Activated CD4-positive, alpha-beta T cell treated with anti-CD3 and anti-CD28 coated beads for 36 hours (primary cell): ENCODE measurements around the gene TRIM33. TPM values are rescaled to one million over a fixed set of nuclear protein-coding genes. Genes with fewer than 3 reads are reported as not detected.

Experiments used
- ATAC-seq: fragments of 200-7000 bp; cut with Tn5 transposase; one replicate; pipeline ENCODE4 v1.10.0; 2021; ENCODE audit warnings: mild to moderate bottlenecking, moderate library complexity
- CTCF ChIA-PET: fragments of 350-600 bp; sonication (Branson Sonifier 250); formaldehyde crosslinking; loops from one replicate; lab custom pipeline; 2021; ENCODE audit warnings: antibody characterized with exemption; lab: Charles Lee
- POLR2A ChIA-PET: fragments of 350-600 bp; sonication (Branson Sonifier 250); formaldehyde crosslinking; loops from one replicate; lab custom pipeline; 2021; ENCODE audit warnings: antibody characterized with exemption, inconsistent platforms; lab: Charles Lee
- DNase-seq: peaks from one replicate; pipeline ENCODE4 v3.0.0-alpha.2; 2020
- H3K27ac Mint-ChIP-seq: one replicate; pipeline ENCODE4 v1.8.0; 2021; ENCODE audit warnings: mixed read lengths
- H3K27me3 Mint-ChIP-seq: one replicate; pipeline ENCODE4 v1.8.0; 2021; ENCODE audit warnings: mixed read lengths
- H3K36me3 Mint-ChIP-seq: one replicate; pipeline ENCODE4 v1.8.0; 2021; ENCODE audit warnings: low read depth, mixed read lengths
- H3K4me1 Mint-ChIP-seq: one replicate; pipeline ENCODE4 v1.8.0; 2021; ENCODE audit warnings: mixed read lengths
- H3K4me3 Mint-ChIP-seq: one replicate; pipeline ENCODE4 v1.8.0; 2021; ENCODE audit warnings: mild to moderate bottlenecking, moderate library complexity, mixed read lengths
- H3K9me3 Mint-ChIP-seq: one replicate; pipeline ENCODE4 v1.8.0; 2021; ENCODE audit warnings: low read depth, mixed read lengths
- intact Hi-C, 2 experiments: fragments of 100-400 bp; cut with DNase I in 1 of 2; cut with micrococcal nuclease in 1 of 2; formaldehyde crosslinking; loops; one replicate each; pipeline versions ENCODE4 v1.14.2 to v1.15.1; 2022 to 2024; cut with DNase I, micrococcal nuclease
- total RNA-seq, 2 experiments: library from RNA; stranded (reverse); gene quantifications; one replicate each; pipeline ENCODE4 v1.2.3, GENCODE V29; 2021

The TRIM33 gene
- 10 to 100 TPM; 32.5 to 41.6 TPM for total RNA-seq

DNA sequence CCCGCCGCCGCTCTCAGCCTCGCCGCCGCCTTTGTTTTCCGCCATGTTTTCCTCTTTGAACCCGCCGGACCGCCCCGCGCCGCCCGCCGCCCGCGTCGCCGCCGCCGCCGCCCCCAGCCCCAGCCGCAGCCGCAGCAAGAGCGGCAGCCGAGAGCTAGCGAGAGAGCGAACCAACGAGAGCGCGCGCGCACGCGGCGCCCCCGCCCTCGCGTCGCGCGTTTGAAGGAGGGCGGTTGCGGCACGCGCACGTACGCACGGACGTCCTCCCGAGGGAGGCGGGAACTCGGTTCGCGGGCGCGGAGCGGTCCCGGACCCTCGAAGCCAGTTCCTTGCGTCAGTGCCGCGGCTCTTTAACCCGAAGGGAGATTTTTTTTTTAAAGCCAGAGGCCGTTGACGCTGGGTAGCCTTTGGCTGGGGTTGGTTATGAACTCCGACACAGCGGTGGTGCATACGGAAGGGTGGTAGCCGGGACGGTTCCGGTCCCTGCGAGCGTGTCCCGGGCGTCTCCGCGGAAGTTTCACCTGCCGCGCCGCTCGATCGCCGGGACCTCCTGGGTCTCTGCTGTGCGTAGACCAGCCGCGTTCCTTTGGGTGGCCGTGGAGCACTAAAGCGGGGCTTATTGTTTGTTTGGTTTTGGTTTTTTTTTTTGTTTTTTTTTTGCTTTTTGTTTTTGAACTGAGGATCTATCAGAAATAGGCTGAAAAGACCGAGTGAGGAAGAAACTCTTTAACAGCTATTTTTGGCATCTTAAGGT is at the start of gene TRIM33:
Gene TRIM33 (minus strand): TSS at position 172 of the 754 bp plus-strand sequence. CDS start 127 bp downstream, at position 45.
- DNase-seq (peak; percentile 95), ATAC-seq (peak; percentile 77)
- Mint-ChIP-seq H3K27me3 (no peaks in the 10 kb centered on the region), H3K4me1 (peaks cover 43% of the 10 kb centered on the region), H3K36me3 (peaks cover 23% of the 10 kb centered on the region), H3K27ac (peak within 1 kb of the TSS; percentile 98), H3K9me3 (no peaks in the 10 kb centered on the region), H3K4me3 (peak within 1 kb of the TSS; percentile 81)
- ChIA-PET CTCF (interaction anchor here (0.6 to 1.4 kb wide), 5 partner anchors 12 to 198 kb away, joined by 3 to 5 read pairs (median 3); no protein-coding TSS in a partner anchor), POLR2A (interaction anchor here (1.3 kb wide), 1 partner anchor 246 kb away, joined by 4 read pairs; the partner anchor contains the start of gene CSDE1)
- intact Hi-C loops: loop anchor here (1.0 to 5.0 kb wide), 17 partner anchors 20 to 1555 kb away; partner anchors contain the start of genes BCAS2 (in 2 of the 2), DCLRE1B (in 2 of the 2), DENND2C (in 2 of the 2) and CSDE1 (in 1 of the 2)

DNA sequence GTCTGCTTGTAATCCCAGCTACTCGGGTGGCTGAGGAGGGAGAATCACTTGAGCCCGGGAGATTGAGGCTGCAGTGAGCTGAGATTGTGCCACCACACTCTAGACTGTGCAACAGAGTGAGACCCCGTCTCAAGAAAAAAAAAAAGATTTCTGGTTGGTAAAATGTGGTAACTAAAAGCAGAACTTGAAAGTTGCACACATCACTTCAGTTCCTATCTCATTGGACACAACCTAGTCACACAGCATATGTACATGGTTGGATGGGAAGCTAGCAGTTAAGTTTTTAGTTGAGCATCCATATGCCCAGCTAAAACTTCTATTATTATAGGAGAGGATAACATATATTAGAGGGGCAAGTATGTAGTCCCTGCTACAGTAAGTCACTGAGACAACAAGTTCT is 48.4 kb upstream of the TRIM33 start:
- no peak overlapping the region for H3K4me3 Mint-ChIP-seq
- intact Hi-C loops: loop anchor here (5.0 kb wide), 2 partner anchors 212 to 582 kb away; partner anchors contain the start of gene OLFML3 (in 1 of the 2)
- ATAC-seq (no peak), DNase-seq (no peak)
- peaks cover 7% of the 10 kb centered on the region for H3K36me3 Mint-ChIP-seq
- H3K9me3 Mint-ChIP-seq: no peaks in the 10 kb centered on the region
- ChIA-PET CTCF (interaction anchor here (0.6 to 1.1 kb wide), 3 partner anchors 40 to 277 kb away, joined by 3 to 5 read pairs (median 4); no protein-coding TSS in a partner anchor), POLR2A (no interaction called here)
- H3K27me3 Mint-ChIP-seq: no peaks in the 10 kb centered on the region
- H3K27ac Mint-ChIP-seq: no peak overlapping the region
- no peaks in the 10 kb centered on the region for H3K4me1 Mint-ChIP-seq

DNA sequence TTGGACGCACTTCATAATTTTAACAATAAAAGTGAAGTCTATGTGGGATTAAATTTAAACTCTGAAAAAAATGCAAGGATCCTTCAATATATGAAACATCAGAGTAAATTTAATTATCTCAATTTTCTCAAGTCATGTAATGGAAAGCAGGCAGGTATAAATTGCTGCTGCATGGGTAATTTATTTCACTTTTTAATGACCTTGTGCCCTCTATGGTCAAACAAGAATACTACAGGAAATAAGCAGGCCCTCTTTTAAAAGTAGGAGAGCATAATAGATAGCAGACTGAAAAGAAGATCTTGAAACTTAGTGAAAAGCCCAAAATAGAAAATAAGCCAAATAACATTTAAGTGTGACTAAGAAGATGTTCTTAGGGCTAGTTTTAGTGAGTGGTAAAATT is 47.5 kb upstream of the TRIM33 start:
- H3K36me3 Mint-ChIP-seq: peaks cover 5% of the 10 kb centered on the region
- no peaks in the 10 kb centered on the region for H3K27me3 Mint-ChIP-seq
- ATAC-seq (no peak), DNase-seq (no peak)
- H3K27ac Mint-ChIP-seq: no peak overlapping the region
- intact Hi-C loops: loop anchor here (1.0 to 5.0 kb wide), 3 partner anchors 211 to 581 kb away; partner anchors contain the start of gene OLFML3 (in 1 of the 2)
- H3K4me1 Mint-ChIP-seq: no peaks in the 10 kb centered on the region
- no peaks in the 10 kb centered on the region for H3K9me3 Mint-ChIP-seq
- POLR2A ChIA-PET: no interaction called here
- CTCF ChIA-PET: no interaction called here
- H3K4me3 Mint-ChIP-seq: no peak overlapping the region

DNA sequence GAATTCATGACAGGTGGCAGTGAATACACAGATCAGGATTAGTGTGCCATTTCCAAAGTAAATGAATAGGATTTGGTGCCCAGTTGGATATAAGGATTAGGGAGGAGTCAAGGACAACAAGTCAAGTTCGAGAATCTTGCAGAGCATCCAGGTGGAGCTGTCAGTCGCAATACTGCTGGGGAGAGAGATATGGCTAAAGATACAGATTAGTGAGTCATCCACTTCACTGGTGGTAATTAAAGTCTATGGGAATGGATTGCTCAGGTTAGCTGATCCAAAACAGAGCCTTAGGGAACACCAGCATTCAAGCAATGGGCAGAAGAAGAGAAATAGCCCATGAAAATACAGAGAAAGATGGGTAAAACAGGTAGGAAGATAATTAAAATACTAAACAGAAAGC is 43.6 kb upstream of the TRIM33 start:
- ATAC-seq (no peak), DNase-seq (no peak)
- Mint-ChIP-seq H3K4me3 (no peak overlapping the region), H3K36me3 (no peaks in the 10 kb centered on the region), H3K9me3 (no peaks in the 10 kb centered on the region), H3K27me3 (peaks cover 2% of the 10 kb centered on the region), H3K4me1 (no peaks in the 10 kb centered on the region), H3K27ac (no peak overlapping the region)
- ChIA-PET POLR2A (no interaction called here), CTCF (interaction anchor here (1.0 kb wide), 1 partner anchor 16 kb away, joined by 4 read pairs; no protein-coding TSS in a partner anchor)
- intact Hi-C loops: no loop called here

DNA sequence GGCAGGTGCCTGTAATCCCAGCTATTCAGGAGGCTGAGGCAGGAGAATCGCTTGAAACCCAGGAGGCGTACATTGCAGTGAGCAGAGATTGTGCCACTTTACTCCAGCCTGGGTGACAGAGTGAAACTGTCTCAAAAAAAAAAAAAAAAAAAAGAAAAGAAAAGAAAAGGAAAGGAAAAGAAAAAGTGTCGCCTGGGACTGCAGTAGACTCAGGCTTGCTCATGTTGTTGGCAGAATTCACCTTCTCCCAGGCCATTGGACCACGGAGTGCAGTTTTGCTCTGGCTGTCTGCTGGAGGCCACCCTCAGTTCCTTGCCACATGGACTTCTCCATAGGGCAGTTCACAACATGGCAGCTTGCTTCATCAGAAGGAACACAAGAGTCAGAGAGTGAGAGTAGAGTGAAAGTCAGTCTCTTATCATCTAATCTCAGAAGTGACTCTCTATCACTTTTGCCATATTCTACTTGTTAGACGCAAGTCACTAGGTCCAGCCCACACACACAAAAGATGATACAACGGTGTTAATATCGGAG is 41.2 kb upstream of the TRIM33 start:
- no peak for ATAC-seq
- CTCF ChIA-PET: no interaction called here
- intact Hi-C loops: no loop called here
- Mint-ChIP-seq H3K9me3 (no peaks in the 10 kb centered on the region), H3K36me3 (no peaks in the 10 kb centered on the region), H3K4me3 (no peak overlapping the region), H3K27me3 (peaks cover 2% of the 10 kb centered on the region), H3K27ac (no peak overlapping the region), H3K4me1 (no peaks in the 10 kb centered on the region)
- no peak for DNase-seq
- POLR2A ChIA-PET: interaction anchor here (0.7 kb wide), 1 partner anchor 111 kb away, joined by 3 read pairs; no protein-coding TSS in a partner anchor

DNA sequence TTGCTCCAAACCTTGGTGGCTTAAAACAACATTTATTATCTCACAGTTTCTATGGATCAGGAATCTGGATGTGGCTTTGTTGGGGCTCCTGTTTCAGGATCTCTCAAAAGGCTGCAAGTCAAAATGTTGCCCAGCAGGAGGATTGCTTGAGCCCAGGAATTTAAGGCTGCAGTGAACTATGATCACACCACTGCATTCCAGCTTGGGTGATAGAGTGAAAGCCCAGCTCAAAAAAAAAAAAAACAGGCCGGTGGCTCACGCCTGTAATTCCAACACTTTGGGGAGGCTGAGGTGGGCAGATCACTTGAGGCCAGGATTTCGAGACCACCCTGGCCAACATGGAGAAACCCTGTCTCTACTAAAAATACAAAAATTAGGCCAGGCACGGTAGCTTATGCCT is 40.4 kb upstream of the TRIM33 start:
- intact Hi-C loops: no loop called here
- H3K4me1 Mint-ChIP-seq: no peaks in the 10 kb centered on the region
- peaks cover 2% of the 10 kb centered on the region for H3K27me3 Mint-ChIP-seq
- H3K27ac Mint-ChIP-seq: no peak overlapping the region
- ChIA-PET CTCF (no interaction called here), POLR2A (no interaction called here)
- no peak overlapping the region for H3K4me3 Mint-ChIP-seq
- DNase-seq (no peak), ATAC-seq (no peak)
- no peaks in the 10 kb centered on the region for H3K36me3 Mint-ChIP-seq
- no peaks in the 10 kb centered on the region for H3K9me3 Mint-ChIP-seq

DNA sequence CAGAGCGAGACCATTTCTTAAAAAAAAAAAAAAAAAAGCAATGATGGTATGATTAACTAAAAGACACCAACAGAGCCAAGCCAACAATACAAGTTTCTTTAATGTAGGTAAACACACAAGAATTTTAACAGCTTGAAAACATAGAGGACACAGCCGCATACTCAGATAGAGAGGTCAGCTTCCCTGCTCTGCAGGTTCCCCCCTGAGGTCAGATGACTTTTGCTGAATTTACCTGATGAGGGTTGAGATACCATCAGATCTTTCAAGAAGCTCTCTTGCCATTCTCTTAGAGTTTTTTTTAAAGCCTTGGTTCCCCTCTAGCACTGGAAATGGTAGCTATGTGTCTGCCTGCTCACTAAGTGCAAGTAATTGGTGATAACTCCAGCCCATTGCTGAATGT is 39.3 kb upstream of the TRIM33 start:
- Mint-ChIP-seq H3K4me1 (no peaks in the 10 kb centered on the region), H3K36me3 (no peaks in the 10 kb centered on the region), H3K4me3 (no peak overlapping the region), H3K9me3 (no peaks in the 10 kb centered on the region), H3K27me3 (peaks cover 2% of the 10 kb centered on the region), H3K27ac (no peak overlapping the region)
- POLR2A ChIA-PET: no interaction called here
- ATAC-seq (no peak), DNase-seq (no peak)
- CTCF ChIA-PET: no interaction called here
- intact Hi-C loops: no loop called here

DNA sequence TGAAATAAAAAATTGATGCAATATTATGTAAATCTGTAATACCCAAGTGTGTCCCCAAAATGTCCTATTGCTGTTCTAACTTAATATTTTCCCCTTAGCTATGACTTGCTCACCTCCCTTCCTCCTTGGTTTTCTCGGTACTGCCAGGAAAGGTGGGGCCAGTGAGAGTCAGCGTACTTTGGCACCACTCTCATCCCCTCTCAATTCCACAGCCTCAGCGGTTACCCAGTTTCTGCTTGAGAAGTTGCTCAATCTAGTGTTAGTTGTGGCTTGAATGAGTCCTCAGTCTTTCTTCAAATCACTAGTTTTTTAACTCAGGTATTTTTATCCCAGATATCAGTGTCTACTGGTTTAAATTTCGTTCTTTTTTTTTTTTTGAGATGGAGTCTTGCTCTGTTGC is 38.1 kb upstream of the TRIM33 start:
- ATAC-seq: no peak
- Mint-ChIP-seq H3K9me3 (no peaks in the 10 kb centered on the region), H3K4me3 (no peak overlapping the region), H3K27me3 (peaks cover 2% of the 10 kb centered on the region), H3K36me3 (no peaks in the 10 kb centered on the region), H3K27ac (no peak overlapping the region), H3K4me1 (no peaks in the 10 kb centered on the region)
- POLR2A ChIA-PET: no interaction called here
- intact Hi-C loops: no loop called here
- CTCF ChIA-PET: no interaction called here
- no peak for DNase-seq

DNA sequence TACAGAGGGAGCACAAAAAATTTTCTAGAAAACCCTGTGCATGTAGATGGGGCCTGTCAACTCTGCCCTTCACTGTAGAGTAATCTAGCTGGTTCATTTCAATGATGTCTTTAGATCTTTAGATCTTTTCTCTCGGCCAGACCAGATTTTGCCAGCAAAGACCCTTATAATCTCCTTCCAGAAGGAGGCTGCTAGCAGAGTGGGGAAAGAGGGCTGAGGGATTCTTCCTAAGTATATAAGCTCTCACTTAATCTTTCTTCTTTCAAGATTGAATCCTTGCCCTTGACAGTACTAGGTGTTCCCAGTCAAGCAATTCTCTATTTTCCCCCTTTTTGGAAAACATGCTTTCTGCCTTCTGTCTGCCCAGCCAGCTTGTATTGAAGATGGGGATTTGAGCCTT is 36.1 kb upstream of the TRIM33 start:
- Mint-ChIP-seq H3K36me3 (no peaks in the 10 kb centered on the region), H3K4me3 (no peak overlapping the region), H3K27ac (no peak overlapping the region), H3K9me3 (no peaks in the 10 kb centered on the region), H3K4me1 (no peaks in the 10 kb centered on the region), H3K27me3 (peaks cover 2% of the 10 kb centered on the region)
- ChIA-PET POLR2A (no interaction called here), CTCF (interaction anchor here (1.3 kb wide), 1 partner anchor 200 kb away, joined by 3 read pairs; no protein-coding TSS in a partner anchor)
- ATAC-seq (no peak), DNase-seq (no peak)
- intact Hi-C loops: no loop called here

DNA sequence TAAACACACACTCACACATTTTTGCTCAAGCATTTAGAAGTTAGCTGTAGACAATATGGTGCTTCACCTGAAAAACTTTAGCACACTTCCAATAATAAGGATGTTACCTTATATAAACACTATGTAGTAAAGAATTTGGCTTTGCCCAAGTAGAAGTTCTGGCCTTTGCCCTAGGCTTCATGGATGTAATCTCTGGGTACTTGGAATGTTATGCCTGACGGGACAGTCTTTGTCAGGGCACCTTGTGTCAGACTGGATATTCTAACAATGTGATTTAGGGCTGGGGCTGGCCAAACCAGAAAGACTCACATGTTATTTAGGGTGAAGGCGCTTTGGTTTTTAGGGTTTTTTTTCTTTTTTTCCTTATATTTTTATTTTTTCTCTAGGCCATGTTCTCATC is 34.8 kb upstream of the TRIM33 start:
- Mint-ChIP-seq H3K27me3 (no peaks in the 10 kb centered on the region), H3K4me3 (no peak overlapping the region), H3K9me3 (no peaks in the 10 kb centered on the region), H3K27ac (no peak overlapping the region), H3K4me1 (no peaks in the 10 kb centered on the region), H3K36me3 (no peaks in the 10 kb centered on the region)
- ChIA-PET CTCF (no interaction called here), POLR2A (no interaction called here)
- intact Hi-C loops: no loop called here
- DNase-seq (no peak), ATAC-seq (no peak)

DNA sequence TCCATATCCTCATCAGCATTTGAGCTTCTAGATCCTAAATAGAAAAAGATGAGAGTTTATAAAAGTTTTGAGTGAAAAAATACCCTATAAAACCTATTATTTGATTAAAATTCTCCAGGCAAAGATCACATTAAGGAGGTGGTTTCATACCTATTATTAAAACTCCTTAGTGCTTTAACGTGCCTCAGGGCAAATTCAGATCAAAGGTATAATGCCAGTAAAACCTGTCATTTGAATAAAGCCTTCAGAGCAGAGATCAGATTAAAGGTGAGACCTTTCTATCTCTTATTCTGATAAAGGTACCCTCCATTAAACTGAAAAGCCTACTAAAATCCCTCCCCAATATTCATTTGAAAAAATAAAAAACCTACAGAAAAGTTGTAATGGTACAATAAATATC is 34.3 kb upstream of the TRIM33 start:
- H3K9me3 Mint-ChIP-seq: no peaks in the 10 kb centered on the region
- no peaks in the 10 kb centered on the region for H3K4me1 Mint-ChIP-seq
- ChIA-PET CTCF (no interaction called here), POLR2A (no interaction called here)
- H3K27ac Mint-ChIP-seq: no peak overlapping the region
- H3K27me3 Mint-ChIP-seq: no peaks in the 10 kb centered on the region
- no peak overlapping the region for H3K4me3 Mint-ChIP-seq
- no peaks in the 10 kb centered on the region for H3K36me3 Mint-ChIP-seq
- DNase-seq (no peak), ATAC-seq (no peak)
- intact Hi-C loops: no loop called here

DNA sequence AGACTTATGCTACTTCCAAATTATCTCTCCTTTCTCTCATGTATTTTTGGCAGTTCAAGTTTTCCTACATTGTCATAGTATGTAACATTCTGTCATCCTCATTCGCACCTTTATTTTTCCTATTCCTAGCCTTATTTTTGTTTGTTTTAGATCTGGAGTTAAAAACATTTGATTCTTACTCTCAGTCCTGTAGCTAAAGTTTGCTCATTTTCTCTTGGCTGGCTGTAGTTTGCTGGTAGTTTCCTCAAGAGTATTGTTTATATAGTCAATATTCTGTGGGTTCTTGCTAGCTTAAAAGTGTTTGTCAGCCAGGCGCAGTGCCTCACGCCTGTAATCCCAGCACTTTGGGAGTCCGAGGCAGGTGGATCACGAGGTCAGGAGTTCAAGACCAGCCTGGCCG is 29.8 kb upstream of the TRIM33 start:
- ChIA-PET POLR2A (no interaction called here), CTCF (no interaction called here)

More for the DNA sequence above, 29.8 kb upstream of the TRIM33 start:
- no peaks in the 10 kb centered on the region for H3K27me3 Mint-ChIP-seq
- H3K27ac Mint-ChIP-seq: no peak overlapping the region
- ATAC-seq (no peak), DNase-seq (no peak)
- no peak overlapping the region for H3K4me3 Mint-ChIP-seq
- no peaks in the 10 kb centered on the region for H3K9me3 Mint-ChIP-seq
- intact Hi-C loops: no loop called here
- H3K36me3 Mint-ChIP-seq: no peaks in the 10 kb centered on the region
- no peaks in the 10 kb centered on the region for H3K4me1 Mint-ChIP-seq
